HG03108 (cell line): ENCODE results near the gene QRFP.

Experiments
- ATAC-seq: cut with Tn5 transposase; IDR thresholded peaks from one replicate; pipeline ENCODE4 v1.9.1; 2021; ENCODE audit warnings: moderate library complexity; ENCODE audit not compliant: unreplicated experiment

The QRFP gene

DNA sequence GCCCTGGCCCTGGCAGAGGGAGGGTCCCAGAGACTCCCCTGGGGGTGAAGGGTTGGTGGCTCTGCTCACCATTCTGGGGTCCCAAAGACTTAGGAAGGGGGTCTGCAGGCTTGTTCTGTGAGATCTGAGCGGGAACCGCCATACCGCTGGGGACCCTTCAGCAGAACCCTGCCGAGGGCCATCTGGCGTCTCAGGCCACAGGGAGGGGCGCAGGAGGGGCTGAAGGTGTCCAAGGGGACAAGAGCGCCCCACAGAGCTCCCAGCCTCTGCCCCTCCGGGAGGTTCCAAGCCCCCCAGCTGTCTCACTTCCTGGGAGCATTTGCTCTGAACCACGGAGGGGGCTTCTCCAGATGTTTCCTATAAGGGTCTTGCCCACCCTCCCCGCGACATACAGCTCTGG lies 37.6 kb upstream of the QRFP start:
- no peak for ATAC-seq

DNA sequence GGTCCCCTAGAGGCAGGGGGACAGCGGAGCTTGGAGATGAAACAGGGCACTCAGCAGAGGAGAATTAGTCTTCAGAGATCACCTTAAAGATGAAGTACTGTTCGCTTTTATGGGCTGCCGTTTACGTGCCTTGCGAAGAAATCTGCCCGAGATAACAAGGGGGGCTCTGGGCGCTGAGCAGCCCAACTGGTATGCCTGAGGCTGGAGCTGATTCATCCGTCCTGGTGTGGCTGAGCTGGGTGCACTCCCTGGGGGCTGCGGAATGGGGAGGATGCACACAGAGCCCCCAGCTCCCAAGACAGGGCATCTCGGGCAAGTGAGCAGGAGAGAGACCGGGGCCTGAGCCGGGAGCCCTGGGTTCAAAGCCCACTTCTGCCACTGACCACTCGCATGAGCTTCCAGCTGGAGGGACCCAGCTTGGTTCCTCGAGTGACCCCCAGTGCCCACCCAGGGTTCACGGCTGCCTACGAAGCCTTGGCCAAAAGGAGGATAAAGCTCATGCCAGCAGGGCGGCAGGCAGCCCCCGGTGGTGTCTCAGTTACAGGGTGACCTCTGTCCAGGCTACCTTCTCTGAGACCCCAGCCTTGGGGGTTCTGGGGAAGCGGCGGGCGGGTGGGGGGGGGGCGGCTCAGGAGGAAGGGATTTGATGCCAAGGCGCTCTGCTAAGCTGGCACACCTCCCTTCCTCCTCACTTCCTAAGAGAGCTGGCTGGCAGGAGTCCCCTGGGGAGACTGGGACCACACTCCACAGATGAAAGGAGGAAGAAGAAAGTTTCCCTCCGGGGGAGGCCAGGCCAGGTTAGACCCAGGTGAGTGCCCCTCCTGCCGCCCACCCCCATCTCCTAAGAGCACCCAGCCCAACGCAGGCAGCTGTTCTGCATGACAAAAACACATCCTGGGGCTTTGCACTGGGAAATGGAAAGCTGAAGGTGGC lies 36.8 kb upstream of the QRFP start:
- ATAC-seq, result no peak

DNA sequence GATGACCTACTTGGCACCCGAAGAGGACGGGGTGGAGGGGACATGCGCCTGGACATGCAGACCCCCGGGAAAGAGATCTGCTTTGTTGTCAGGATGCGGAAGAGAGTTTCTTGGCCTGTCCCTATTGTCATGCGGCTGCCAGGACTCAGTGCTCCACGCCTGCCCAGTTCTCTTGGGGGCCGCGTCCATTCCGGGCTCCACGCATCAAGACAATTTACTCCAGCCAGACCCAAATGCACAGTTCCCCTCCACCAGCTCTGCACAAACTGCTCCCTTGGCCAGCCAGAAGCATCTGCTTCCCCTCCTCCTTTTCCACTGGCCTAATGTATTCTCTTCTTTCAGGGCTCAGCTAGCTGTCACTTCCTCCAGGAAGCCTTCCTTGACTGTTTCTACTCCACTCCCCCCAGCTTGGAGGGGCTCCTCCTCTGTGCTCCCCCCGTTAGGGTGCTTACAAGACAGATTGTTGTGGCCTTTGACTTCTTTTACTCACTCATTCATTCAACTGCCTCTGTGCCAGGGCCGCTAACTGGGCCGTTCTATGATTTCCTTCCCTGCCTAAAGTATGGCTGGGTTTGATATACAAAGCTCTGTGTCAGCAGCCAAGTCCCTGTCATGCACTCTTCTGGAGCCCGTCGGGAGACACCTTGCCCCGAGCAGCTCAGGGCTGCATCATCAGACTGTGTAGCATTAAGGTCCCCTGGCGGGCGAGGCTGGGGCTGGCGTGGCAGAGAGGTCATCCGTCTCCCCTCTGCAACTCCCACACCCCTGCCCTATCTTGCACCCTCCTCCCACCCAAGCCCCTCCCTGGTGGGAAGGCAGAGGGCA lies 35.9 kb upstream of the QRFP start:
- ATAC-seq, result no peak

DNA sequence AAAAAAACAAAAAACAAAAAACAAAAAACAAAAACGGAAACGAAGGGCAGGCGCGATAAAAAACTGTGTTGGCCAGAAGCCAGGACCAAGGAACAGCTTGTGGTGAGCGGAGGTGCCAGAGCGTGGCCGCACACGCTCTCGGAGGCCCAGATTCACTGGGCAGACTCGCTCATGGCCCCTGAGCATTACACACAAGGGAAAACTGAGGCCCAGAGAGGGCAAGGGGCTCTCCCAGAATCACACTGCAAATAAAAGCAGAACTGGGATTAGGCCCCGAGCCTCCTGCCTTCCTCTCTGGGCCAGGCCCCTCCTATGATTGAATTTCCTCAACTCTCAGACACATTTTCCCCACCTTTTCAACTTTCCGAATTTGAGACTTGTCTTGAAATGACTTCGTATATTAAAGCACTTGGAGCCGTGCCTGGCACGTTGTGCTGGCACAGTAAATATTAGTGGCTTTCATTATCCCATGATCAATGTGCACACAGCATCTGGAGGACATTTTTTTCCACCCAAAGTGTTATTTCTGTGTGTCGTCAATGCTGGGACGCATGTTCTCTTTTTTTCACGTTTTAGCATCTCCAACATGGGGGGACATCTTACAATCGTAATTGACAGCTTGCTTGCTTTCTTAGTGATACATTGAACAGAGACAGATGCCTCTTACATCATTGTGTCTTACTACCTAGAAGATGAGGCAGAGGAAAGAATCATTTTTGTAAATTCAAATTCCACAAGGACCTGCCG lies 35.1 kb upstream of the QRFP start:
- ATAC-seq, result peak; percentile 53

DNA sequence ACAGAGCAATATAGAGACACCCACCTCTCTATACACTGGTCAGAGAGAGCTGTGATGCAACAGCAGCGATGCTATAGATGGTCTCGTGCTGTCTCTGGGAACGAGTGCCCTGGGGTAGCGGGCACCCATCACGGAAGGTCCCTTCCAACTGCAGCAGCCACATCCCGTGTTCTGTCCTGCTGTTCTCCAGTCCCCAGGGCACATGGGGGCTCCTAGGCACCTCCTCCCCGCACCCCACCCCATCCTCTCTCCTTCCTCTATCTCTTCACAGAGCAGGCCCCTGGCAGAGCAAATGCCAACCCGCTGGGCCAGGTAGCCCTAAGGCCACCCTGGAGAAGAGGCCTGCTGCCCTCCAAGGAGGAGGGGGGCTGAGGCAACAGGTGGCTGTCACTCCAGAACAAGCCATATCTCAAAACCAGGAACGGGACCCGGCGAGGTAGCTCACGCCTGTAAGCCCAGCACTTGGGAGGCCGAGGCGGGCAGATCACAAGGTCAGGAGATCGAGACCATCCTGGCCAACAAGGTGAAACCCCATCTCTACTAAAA lies 34.3 kb upstream of the QRFP start:
- ATAC-seq, result no peak

DNA sequence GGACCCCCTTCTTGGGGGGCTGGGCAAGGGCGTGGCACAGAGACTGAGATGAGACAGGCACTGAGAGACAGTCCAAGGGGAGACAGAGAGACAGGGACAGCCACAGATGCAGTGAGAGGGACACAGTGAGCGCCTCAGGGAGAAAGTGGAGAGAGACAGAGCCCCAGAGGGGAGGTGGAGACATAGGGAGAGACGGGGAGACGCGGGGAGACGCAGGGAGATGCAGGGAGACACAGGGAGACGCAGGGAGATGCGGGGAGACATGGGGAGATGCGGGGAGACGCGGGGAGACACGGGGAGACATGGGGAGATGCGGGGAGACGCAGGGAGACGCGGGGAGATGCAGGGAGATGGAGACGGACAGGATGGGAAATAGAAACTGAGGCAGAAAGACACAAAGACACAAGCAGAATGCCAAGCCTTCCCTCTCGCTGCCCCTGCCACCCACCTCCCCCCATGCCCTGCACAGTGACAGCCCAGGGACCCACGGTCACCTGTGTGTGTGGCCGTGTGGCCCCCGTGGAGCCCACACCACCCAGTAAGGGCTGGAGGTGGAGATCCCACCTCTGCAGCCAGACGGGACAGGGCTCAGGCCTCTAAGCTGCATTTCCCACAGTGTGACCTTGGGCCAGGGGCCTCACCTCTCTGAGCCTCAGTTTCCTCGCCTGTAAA lies 33.7 kb upstream of the QRFP start:
- no peak for ATAC-seq

DNA sequence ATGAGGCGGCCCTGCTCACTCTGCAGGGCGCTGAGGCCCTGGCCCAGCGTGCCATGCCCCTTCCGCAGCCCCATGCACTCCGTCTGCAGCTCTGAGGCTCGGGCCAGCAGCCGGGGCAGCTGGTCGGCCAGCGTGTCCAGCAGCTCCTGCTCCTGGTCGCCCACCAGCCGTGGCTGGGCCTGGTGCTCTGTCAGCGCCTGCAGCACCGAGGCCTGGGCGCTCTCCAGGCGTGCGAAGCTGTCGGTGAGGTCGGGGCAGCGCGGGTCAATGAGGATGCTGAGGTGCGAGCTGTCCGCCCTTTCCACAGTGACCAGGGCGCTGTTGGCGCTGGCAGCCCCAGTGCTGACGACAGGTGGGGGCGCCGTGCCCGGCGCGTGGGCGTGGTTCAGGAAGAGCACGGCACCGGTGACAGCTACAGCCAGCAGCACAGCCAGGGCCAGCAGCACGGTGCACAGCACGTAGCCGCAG lies 33.0 kb upstream of the QRFP start:
- no peak for ATAC-seq

DNA sequence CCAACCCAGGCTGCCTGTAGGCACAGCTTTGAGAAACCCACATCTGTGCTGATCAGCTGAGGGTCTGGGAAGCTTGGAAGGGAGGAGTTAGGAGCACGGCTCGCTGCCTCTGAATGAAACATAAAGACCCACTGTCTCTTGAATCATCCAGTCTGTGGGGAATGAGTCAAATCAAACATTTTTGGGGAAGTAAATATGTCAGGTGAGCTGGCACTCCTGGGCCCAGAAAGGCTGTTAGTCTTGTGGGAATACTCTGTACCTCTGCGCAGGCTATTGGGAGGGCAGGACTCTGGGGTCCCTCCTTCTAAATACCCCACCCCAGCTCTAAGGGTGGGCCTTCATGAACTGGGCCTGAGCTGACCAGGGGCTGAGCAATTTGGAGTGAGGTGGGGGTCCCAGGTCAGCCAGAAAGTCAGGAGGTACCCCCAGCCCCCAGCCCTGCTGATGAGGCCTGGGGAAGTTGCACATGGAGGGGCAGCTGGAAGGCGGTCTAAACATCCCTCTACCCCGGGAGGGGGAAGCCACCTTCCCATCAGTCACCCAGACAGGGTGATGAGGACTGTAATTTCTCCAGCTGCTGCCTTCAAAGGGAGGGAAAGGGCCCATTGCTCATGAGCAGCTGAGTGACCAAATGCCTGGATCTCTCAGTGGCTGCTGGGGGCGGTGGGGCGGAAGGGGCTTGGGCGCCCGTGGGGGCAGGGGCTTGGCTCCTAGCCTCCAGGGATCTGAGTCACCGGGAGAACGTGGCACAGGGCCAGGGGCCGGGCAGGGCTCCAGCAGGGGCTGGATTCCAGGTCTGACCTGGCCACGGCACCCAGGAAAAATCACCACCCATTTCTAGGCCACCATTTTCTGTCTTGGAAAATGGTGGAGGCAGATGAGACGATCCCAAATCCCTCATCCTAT lies 31.6 kb upstream of the QRFP start:
- no peak for ATAC-seq

DNA sequence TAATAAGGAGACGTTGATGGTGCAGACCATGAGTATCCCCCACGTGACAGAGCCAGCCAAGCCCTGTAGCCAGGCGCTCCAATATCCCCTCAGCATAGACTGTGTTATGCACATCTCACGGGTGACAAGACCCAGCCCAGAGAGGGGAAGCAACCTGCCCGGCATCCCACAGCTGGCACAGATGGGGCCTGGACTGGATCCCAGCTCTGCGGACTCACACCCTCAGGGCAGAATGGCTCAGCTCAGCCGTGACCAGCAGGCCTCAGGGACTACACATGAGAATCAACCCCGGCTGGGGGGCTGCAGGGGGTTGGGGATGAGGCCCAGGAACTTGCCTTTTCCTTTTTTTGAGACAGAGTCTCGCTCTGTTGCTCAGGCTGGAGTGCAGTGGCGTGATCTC lies 30.7 kb upstream of the QRFP start:
- ATAC-seq, result no peak

DNA sequence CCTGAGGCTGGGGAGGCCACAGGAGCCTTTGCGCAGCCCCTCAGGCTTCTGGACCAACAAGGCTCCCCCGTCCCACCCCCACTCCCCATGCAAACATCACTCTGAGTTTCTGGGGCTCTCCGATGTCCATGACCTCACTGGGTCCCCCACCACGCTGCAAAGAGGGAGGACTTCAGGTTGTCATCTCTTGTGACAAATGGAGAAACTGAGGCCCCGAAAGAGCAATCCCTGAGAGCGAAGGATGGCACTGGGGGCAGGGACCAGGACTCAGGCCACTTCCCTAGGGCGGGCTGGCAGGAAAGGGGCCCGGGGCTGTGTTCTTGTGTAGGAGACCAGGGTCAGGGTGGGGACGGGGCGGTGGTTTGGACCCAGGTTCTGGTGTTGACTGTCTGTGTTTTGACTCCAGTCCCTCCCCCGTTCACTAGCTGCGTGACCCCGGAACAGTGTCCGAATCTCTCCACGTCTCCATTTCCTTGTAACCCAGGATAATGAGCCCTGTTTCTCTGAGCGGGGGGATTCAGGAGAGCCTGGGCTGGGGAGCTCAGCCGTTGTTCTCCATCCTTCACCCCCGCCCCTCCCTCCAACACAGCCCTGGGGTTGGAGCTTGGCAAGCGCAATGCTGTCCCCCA lies 28.6 kb upstream of the QRFP start:
- ATAC-seq, result no peak

DNA sequence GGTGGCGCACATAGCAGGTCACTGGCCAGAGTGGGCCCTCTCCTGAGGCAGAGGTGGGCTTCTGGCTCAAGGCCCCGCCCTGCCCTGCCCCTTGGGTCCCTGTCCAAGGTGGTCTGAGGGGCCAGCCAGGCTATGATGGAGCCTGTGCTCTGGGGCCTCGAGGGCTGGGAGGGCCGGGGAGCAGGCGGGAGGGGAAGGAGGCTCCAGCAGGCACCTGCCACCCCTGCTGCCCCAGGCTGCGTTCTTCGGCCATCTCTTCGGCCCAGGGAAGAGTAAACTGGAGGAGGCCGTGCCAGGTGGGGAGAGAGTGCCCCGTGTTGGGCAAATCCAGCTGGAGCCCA lies 27.8 kb upstream of the QRFP start:
- ATAC-seq, result no peak

DNA sequence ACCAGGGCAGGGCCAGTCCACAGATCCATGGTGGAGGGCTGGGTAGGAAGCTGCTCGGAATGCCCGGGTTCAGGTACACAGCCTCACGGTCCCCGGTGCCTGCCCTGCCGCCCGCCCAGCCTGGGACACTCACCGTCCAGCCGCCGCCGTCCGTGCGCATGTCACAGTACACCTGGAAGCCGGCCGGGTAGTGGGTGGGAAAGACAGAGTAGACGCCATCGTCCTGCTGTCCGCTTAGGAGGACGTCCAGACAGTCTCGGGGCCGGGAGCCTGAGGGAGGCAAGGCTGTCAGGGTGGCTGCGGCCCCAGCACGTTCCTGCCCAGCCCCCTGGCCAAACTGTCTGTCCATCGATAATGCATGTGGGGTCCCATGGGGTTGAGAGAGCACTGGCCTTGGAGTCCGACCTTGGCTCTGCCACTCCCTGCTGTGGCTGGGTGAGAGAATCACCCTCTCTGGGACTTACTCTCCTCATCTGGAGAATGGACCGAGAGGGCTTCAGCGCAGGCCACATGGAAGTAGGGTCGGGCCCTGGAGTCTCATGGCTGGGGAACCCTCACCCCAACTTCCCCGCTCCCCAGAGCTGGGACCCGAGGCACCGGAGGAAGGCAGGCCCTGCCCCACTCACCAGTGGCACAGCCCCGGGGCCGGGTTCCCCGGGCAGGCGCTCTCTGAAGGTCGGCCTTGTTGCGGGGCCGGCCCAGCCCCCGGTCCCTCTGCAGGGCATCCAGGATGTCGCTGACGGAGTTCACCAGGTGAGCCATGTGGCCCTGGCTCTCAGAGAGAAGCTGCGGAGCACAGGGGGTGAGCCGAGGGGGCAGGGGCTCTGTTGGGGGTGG lies 27.2 kb upstream of the QRFP start:
- no peak for ATAC-seq

DNA sequence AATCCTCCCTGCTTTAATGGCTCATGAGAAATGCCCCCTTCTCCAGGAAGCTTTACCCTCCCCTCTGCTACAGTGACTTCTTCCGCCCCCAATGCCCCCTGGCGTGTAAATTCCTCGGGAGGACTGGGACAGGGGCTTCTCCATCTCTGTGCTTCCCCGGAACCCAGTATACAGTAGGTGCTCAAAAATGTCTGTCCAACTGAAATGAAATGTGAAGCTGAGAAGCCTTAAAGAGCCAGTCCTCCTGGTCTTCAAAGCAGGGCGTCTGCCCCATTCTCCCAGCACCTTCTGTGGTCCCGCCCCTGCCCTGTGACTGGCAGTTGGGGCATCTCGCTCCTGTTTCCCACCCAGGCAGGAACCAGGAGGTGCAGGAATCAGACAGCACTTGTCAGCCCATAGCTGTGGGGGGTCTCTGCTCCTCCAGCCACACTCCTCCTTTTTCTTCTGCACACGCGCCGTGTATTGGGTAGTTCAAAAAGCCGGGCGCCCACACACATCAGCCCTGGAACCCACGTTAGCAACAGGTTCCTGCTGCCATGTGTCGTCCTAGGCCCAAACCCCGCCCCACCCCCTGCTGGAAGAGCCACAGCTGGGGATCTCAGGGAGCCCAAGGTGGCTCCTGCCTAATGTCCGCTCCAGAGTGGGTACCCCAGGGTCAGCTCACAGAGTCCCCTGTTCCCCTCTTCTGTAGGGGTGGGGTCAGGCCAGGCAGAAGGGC lies 26.4 kb upstream of the QRFP start:
- ATAC-seq, result no peak

DNA sequence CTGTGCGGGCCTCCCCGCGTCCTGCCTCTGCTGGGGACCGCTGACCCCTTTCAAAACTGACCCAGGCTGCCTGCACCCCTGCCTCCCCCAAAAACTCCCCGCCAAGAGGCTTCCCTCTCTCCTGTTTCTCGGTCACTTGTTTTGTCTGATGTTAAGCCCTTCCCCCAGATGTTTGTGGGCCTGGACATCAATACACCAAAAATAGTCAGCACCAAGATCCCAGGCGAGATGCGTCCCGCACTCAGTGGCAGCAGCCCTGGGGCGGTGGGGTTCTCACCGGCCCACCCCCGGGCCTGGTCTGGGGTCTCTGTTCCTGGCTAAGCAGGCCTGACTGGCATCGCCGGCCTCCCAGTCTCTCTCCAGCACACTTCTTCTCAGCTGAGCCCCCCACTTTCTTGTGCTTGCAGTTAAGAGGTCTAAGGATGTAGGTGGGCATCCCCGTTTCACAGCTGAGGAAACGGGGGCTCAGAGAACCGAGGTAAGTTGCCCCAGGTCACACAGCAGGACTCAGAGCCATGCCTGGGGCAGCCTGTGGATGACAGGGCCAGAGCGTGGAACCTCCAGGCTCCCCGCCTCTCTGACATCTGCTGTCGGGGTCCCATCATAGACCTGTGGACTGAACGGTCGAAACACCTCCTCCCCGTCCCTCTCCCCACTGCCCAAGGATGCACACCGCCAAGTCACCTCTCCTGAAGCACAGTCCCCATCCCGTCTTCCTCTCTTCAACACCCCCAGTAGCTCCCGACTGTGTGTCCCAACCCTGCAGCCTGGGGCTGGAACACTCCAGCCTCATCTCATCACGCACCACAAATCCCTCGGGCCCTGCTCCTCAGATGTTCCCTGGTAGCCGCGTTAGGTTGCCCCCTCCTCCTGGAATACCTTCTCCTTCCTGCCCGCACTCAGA lies 25.6 kb upstream of the QRFP start:
- no peak for ATAC-seq

DNA sequence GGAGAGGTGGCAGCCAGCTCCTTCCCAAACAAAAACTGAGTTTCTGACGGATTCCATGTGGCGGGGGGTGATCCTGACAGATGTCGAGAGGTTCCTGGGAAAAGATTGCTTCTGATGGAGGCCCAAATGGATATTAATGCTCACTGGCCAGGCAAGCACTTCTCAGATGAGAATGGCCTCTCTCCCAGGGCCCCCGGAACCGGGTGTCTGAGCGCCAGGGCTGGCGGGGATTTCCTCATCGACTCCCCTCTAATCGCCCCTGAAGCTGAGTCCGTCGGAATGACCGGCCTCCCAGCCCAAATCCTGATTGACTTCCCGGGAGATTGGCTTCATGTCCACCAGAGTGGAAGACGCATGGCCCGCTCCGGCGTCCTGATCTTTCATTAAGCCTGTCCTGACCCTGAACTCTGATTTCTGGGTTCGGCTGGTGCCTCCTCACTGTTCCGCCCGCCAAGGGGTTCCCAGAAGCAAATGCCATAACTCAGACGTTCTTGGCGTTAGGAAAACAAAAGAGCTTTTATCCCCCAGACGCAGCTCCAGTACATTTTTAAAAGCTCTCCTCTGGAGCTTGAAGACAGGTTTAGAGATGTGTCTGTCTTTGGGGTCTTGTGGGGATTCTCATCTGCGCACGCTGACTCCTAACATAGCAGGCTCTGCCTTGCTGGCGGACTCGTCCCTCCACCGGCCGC lies 24.8 kb upstream of the QRFP start:
- no peak for ATAC-seq

DNA sequence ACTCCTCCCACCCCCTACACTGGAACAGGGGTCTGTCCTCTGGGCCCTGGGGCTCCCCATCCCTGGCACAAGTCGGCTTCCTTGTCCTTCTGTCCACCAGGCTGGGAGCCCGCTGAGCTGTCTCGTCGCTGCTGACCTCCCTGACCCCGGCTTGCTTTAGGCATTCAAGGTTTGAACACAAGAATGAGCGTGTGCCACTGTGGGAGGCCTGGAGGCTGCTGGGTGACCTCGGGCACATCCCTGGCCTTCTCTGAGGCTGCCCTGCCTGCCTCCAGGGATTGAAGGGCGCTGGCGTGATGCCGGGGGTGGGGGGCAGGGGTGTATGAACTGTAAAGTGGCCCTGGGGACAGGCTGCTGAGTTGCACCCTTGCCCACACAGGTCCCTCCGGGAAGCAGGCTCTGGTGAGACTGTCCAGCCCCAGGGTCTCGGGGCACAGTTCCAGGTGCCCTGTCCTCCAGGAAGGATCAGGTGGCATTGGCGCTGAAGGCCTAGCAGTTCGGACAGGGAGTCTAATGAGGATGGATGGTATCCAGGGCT lies 24.2 kb upstream of the QRFP start:
- ATAC-seq, result no peak
